ENCODE results near the gene FGF12.

The FGF12 gene

GRCh38 chr3:192684151-192684550, 43.2 kb downstream of the FGF12 start:
- Histone ChIP-seq H3K27ac (ENCODE audit: low read depth, low read length, poor library complexity, severe bottlenecking) (no peak overlapping the region), H3K4me3 (ENCODE audit: low read depth, low read length, poor library complexity, severe bottlenecking) (no peak overlapping the region), H4K20me1 (ENCODE audit: insufficient read depth, low read length) (no peaks in the 10 kb centered on the region), H3K79me2 (ENCODE audit: insufficient read depth, low read length) (no peaks in the 10 kb centered on the region), H3K9me3 (ENCODE audit: low read length) (no peaks in the 10 kb centered on the region), H3K9me2 (ENCODE audit: low read depth, low read length) (no peaks in the 10 kb centered on the region), H2AFZ (ENCODE audit: low read length) (no peak overlapping the region), H3K4me2 (ENCODE audit: low read length) (no peak overlapping the region), H3K36me3 (ENCODE audit: insufficient read depth, low read length) (no peaks in the 10 kb centered on the region), H3K27me3 (ENCODE audit: insufficient read depth, low read length) (no peaks in the 10 kb centered on the region), H3K9ac (ENCODE audit: low read length) (no peak overlapping the region), H3F3A (ENCODE audit: insufficient read depth, low read length) (no peaks in the 10 kb centered on the region), H3K4me1 (ENCODE audit: insufficient read depth, low read length, severe bottlenecking) (no peaks in the 10 kb centered on the region)
- TF ChIP-seq CTCF (IDR thresholded peaks at IDR 0.05; ENCODE audit: low read length) (no peak), EZH2 (IDR thresholded peaks at IDR 0.05; ENCODE audit: borderline replicate concordance, low read length) (no peak)

GRCh38 chr3:192675958-192676649, 51.2 kb downstream of the FGF12 start:
- no peaks in the 10 kb centered on the region for H3K4me1 ChIP-seq (ENCODE audit: insufficient read depth, low read length, severe bottlenecking)
- H3F3A ChIP-seq (ENCODE audit: insufficient read depth, low read length), result no peaks in the 10 kb centered on the region
- H2AFZ ChIP-seq (ENCODE audit: low read length), result no peak overlapping the region
- no peak overlapping the region for H3K4me2 ChIP-seq (ENCODE audit: low read length)
- no peaks in the 10 kb centered on the region for H3K9me2 ChIP-seq (ENCODE audit: low read depth, low read length)
- no peak for TF ChIP-seq CTCF (IDR thresholded peaks at IDR 0.05; ENCODE audit: low read length)
- no peak for TF ChIP-seq EZH2 (IDR thresholded peaks at IDR 0.05; ENCODE audit: borderline replicate concordance, low read length)
- H3K79me2 ChIP-seq (ENCODE audit: insufficient read depth, low read length), result no peaks in the 10 kb centered on the region
- no peaks in the 10 kb centered on the region for H3K9me3 ChIP-seq (ENCODE audit: low read length)
- no peaks in the 10 kb centered on the region for H3K36me3 ChIP-seq (ENCODE audit: insufficient read depth, low read length)
- H3K4me3 ChIP-seq (ENCODE audit: low read depth, low read length, poor library complexity, severe bottlenecking), result no peak overlapping the region
- no peak overlapping the region for H3K9ac ChIP-seq (ENCODE audit: low read length)
- no peak overlapping the region for H3K27ac ChIP-seq (ENCODE audit: low read depth, low read length, poor library complexity, severe bottlenecking)
- H3K27me3 ChIP-seq (ENCODE audit: insufficient read depth, low read length), result no peaks in the 10 kb centered on the region
- H4K20me1 ChIP-seq (ENCODE audit: insufficient read depth, low read length), result no peaks in the 10 kb centered on the region

- Histone ChIP-seq H2AFZ (ENCODE audit: low read length) (no peak overlapping the region), H3K36me3 (ENCODE audit: insufficient read depth, low read length) (no peaks in the 10 kb centered on the region), H4K20me1 (ENCODE audit: insufficient read depth, low read length) (0 out of 2 replicates have a peak, but pooled peaks cover 2% of the 10 kb centered on the region), H3K4me1 (ENCODE audit: insufficient read depth, low read length, severe bottlenecking) (no peaks in the 10 kb centered on the region), H3K9me2 (ENCODE audit: low read depth, low read length) (no peaks in the 10 kb centered on the region), H3K9me3 (ENCODE audit: low read length) (no peaks in the 10 kb centered on the region), H3K27ac (ENCODE audit: low read depth, low read length, poor library complexity, severe bottlenecking) (no peak overlapping the region), H3K4me2 (ENCODE audit: low read length) (no peak overlapping the region), H3K79me2 (ENCODE audit: insufficient read depth, low read length) (no peaks in the 10 kb centered on the region), H3K4me3 (ENCODE audit: low read depth, low read length, poor library complexity, severe bottlenecking) (no peak overlapping the region), H3F3A (ENCODE audit: insufficient read depth, low read length) (no peaks in the 10 kb centered on the region), H3K27me3 (ENCODE audit: insufficient read depth, low read length) (no peaks in the 10 kb centered on the region), H3K9ac (ENCODE audit: low read length) (no peak overlapping the region)
- no peak for TF ChIP-seq CTCF (IDR thresholded peaks at IDR 0.05; ENCODE audit: low read length)
- TF ChIP-seq EZH2 (IDR thresholded peaks at IDR 0.05; ENCODE audit: borderline replicate concordance, low read length), result no peak
Observed at GRCh38 chr3:192655628-192656027, 71.7 kb downstream of the FGF12 start.
